ENCODE measurements around the gene RIMBP2.

RIMBP2 gene

GRCh38 chr12:130476451-130477135 lies 239.5 kb downstream of the RIMBP2 start:
- DNase-seq = no peak

- DNase-seq = no peak
Measured at GRCh38 chr12:130474599-130475269, 241.4 kb downstream of the RIMBP2 start.

- no peak for DNase-seq
Measured at GRCh38 chr12:130473266-130473665, 242.8 kb downstream of the RIMBP2 start.

- no peak for DNase-seq
Measured at GRCh38 chr12:130470969-130471368, 245.1 kb downstream of the RIMBP2 start.

GRCh38 chr12:130469552-130469951 lies 246.5 kb downstream of the RIMBP2 start:
- DNase-seq = no peak

GRCh38 chr12:130468700-130469245 lies 247.3 kb downstream of the RIMBP2 start:
- no peak for DNase-seq

GRCh38 chr12:130468186-130468585 lies 247.9 kb downstream of the RIMBP2 start:
- DNase-seq = no peak

GRCh38 chr12:130465626-130466025 lies 250.5 kb downstream of the RIMBP2 start:
- no peak for DNase-seq

GRCh38 chr12:130465046-130465445 lies 251.1 kb downstream of the RIMBP2 start:
- DNase-seq = no peak

GRCh38 chr12:130463818-130464670 lies 252.1 kb downstream of the RIMBP2 start:
- DNase-seq = no peak

GRCh38 chr12:130463275-130463658 lies 252.8 kb downstream of the RIMBP2 start:
- DNase-seq = no peak

GRCh38 chr12:130462558-130463274 lies 253.4 kb downstream of the RIMBP2 start:
- no peak for DNase-seq

GRCh38 chr12:130461839-130462557 lies 254.1 kb downstream of the RIMBP2 start:
- DNase-seq = no peak

- no peak for DNase-seq
Measured at GRCh38 chr12:130461447-130461815, 254.7 kb downstream of the RIMBP2 start.

GRCh38 chr12:130460611-130461446 lies 255.3 kb downstream of the RIMBP2 start:
- DNase-seq = no peak

GRCh38 chr12:130459916-130460315 lies 256.2 kb downstream of the RIMBP2 start:
- DNase-seq = no peak

- DNase-seq = no peak
Measured at GRCh38 chr12:130458341-130458740, 257.8 kb downstream of the RIMBP2 start.

GRCh38 chr12:130457215-130457614 lies 258.9 kb downstream of the RIMBP2 start:
- DNase-seq = no peak

GRCh38 chr12:130456375-130457199 lies 259.5 kb downstream of the RIMBP2 start:
- no peak for DNase-seq

GRCh38 chr12:130455161-130455560 lies 260.9 kb downstream of the RIMBP2 start:
- DNase-seq = no peak
